ENCODE results near the gene C1QB. TPM values are rescaled to one million over a fixed set of nuclear protein-coding genes. Genes with fewer than 3 reads are reported as not detected.

Gene C1QB
- total and polyA plus RNA-seq, 9 of the 15 experiments (the other 6 are each of a cell fraction or from before 2014, with no cell fraction given) = 0.55 TPM; not detected in 8

GRCh38 chr1:22627331-22627730, 25.7 kb upstream of the C1QB start (continued):
- no peak for TF ChIP-seq HNRNPH1 (optimal IDR thresholded peaks at IDR 0.05; ENCODE audit: low read depth, low read length)
- no peak for TF ChIP-seq HDAC1 (IDR thresholded peaks at IDR 0.05)
- no peak for TF ChIP-seq EHMT2 (IDR thresholded peaks at IDR 0.05)
- no peak for TF ChIP-seq HLTF (IDR thresholded peaks at IDR 0.05)
- TF ChIP-seq RCOR1 (IDR thresholded peaks at IDR 0.05; ENCODE audit: borderline replicate concordance in 1 of 2, low read depth in 2 of 2, low read length in 2 of 2) = no peak
- no peak for TF ChIP-seq ASH1L (IDR thresholded peaks at IDR 0.05; ENCODE audit: borderline replicate concordance, low read depth, partially characterized antibody)
- no peak for TF ChIP-seq SMAD3 (CRISPR knock-in tag; conservative IDR thresholded peaks at IDR 0.05)
- TF ChIP-seq KLF16 (IDR thresholded peaks at IDR 0.05) = no peak
- no peak for TF ChIP-seq GTF2F1 (IDR thresholded peaks at IDR 0.05; ENCODE audit: low read depth, low read length)

- Histone ChIP-seq H2AFZ (ENCODE audit: low read depth, low read length) (no peak overlapping the region), H3K4me1 (replicated peaks in 1 of 2; ENCODE audit: control insufficient read depth in 2 of 2, insufficient read depth in 2 of 2, low read length in 2 of 2) (no peaks in the 10 kb centered on the region), H3K79me2 (ENCODE audit: control insufficient read depth, insufficient read depth, low read length) (no peaks in the 10 kb centered on the region), H3K36me3 (ENCODE audit: control insufficient read depth, insufficient read depth, low read length) (no peaks in the 10 kb centered on the region), H3K9me3 (replicated peaks; ENCODE audit: control insufficient read depth, insufficient read depth, low read depth, low read length) (no peaks in the 10 kb centered on the region), H3K4me3 (no peak overlapping the region), H4K20me1 (replicated peaks; ENCODE audit: control insufficient read depth, insufficient read depth, low read length) (peaks cover 16% of the 10 kb centered on the region), H3K27ac (ENCODE audit: extremely low read depth, low read depth, low read length) (no peak overlapping the region), H3K4me2 (ENCODE audit: insufficient read depth, low read length) (no peak overlapping the region), H3K9ac (ENCODE audit: insufficient read depth in 1 of 2, low read depth in 2 of 2, low read length in 2 of 2) (no peak overlapping the region), H3K9me1 (ENCODE audit: control insufficient read depth, insufficient read depth, low read length) (no peaks in the 10 kb centered on the region), H3K27me3 (ENCODE audit: control insufficient read depth in 2 of 2, insufficient read depth in 2 of 2, low read length in 2 of 2) (peaks cover 21 to 72% of the 10 kb centered on the region in 2 experiments)
- FAIRE-seq (no peak), DNase-seq (ENCODE audit: extremely low read depth in 1 of 4, low spot score in 3 of 4) (no peak), ATAC-seq (no peak)
- intact Hi-C loops (cut with micrococcal nuclease) (no loop called here), in situ Hi-C loops (cut with MboI) (no loop called here)
- ChIA-PET CTCF (ENCODE audit: low intra/inter-chr PET ratio) (no interaction called here), POLR2A (interaction anchor here (0.6 to 0.7 kb wide), 2 partner anchors 16 to 19 kb away, joined by 3 read pairs; no protein-coding TSS in a partner anchor)
- WGBS (ENCODE audit: insufficient coverage, low coverage, missing lambda C conversion rate) = 1% methylated on average over 11 of the region's 11 CpGs
- no TSS peak for BruUV-seq (replicated peaks)
- no peak for TF ChIP-seq CTBP1 (IDR thresholded peaks at IDR 0.05; ENCODE audit: borderline replicate concordance)
- TF ChIP-seq BCOR (IDR thresholded peaks at IDR 0.05) = peak; percentile 76
- TF ChIP-seq ZNF449 (CRISPR knock-in tag; IDR thresholded peaks at IDR 0.05) = no peak
- TF ChIP-seq TOE1 (IDR thresholded peaks at IDR 0.05; ENCODE audit: borderline replicate concordance) = no peak
- TF ChIP-seq TOE1 (CRISPR knock-in tag; IDR thresholded peaks at IDR 0.05; ENCODE audit: borderline replicate concordance, low read depth) = no peak
- TF ChIP-seq ADNP (tag; IDR thresholded peaks at IDR 0.05) = peak; percentile 62
- no peak for TF ChIP-seq FOXA1 (IDR thresholded peaks at IDR 0.05; ENCODE audit: borderline replicate concordance)
- no peak for TF ChIP-seq SREBF1 (IDR thresholded peaks at IDR 0.05; ENCODE audit: borderline replicate concordance, low read depth, low read length)
- peak; percentile 91 for TF ChIP-seq RBM25 (IDR thresholded peaks at IDR 0.05; ENCODE audit: low read depth, low read length, severe bottlenecking)
- TF ChIP-seq PHB2 (IDR thresholded peaks at IDR 0.05; ENCODE audit: low read depth) = no peak
- TF ChIP-seq PRPF4 (IDR thresholded peaks at IDR 0.05; ENCODE audit: insufficient read depth, low read depth, low read length, poor library complexity, severe bottlenecking) = no peak
- peak; percentile 74 for TF ChIP-seq ZFP36 (IDR thresholded peaks at IDR 0.05; ENCODE audit: low read depth, low read length, partially characterized antibody)
- TF ChIP-seq ESRRA (IDR thresholded peaks at IDR 0.05; ENCODE audit: borderline replicate concordance, low read depth) = no peak
- no peak for TF ChIP-seq HDAC6 (IDR thresholded peaks at IDR 0.05; ENCODE audit: low read depth, low read length)
Observed at GRCh38 chr1:22628698-22629444, 24.2 kb upstream of the C1QB start.

Measured in K562 (cell line).